Nephron (organoid): Measurements from ENCODE around the gene MCRIP1.

Source experiments
- H3K27ac Mint-ChIP-seq, 3 experiments: 2 replicates each; pipeline ENCODE4 v1.8.0; 2020; ENCODE audit warnings: mixed read lengths in 3 of 3, mild to moderate bottlenecking in 2 of 3, moderate library complexity in 1 of 3
- H3K27me3 Mint-ChIP-seq: 2 replicates; pipeline ENCODE4 v1.8.0; 2021; ENCODE audit warnings: low read depth, mild to moderate bottlenecking, moderate library complexity, mixed read lengths
- H3K36me3 Mint-ChIP-seq: 2 replicates; pipeline ENCODE4 v1.8.0; 2020; ENCODE audit warnings: low read depth, mixed read lengths
- H3K4me1 Mint-ChIP-seq: 2 replicates; pipeline ENCODE4 v1.8.0; 2020; ENCODE audit warnings: mixed read lengths
- H3K4me3 Mint-ChIP-seq, 3 experiments: 2 replicates each; pipeline ENCODE4 v1.8.0; 2020; ENCODE audit warnings: mild to moderate bottlenecking in 3 of 3, mixed read lengths in 3 of 3, moderate library complexity in 2 of 3
- H3K9me3 Mint-ChIP-seq: 2 replicates; pipeline ENCODE4 v1.8.0; 2020; ENCODE audit warnings: mixed read lengths
- TF ChIP-seq, protein P1 (sequence below), 3 experiments: fragments of 200-600 bp; sonication (generic); IDR thresholded peaks; one replicate each; pipeline ENCODE4 v1.5.0; 2021; ENCODE audit warnings: antibody characterized with exemption in 3 of 3; ENCODE audit not compliant: unreplicated experiment in 3 of 3

MCRIP1 gene

DNA sequence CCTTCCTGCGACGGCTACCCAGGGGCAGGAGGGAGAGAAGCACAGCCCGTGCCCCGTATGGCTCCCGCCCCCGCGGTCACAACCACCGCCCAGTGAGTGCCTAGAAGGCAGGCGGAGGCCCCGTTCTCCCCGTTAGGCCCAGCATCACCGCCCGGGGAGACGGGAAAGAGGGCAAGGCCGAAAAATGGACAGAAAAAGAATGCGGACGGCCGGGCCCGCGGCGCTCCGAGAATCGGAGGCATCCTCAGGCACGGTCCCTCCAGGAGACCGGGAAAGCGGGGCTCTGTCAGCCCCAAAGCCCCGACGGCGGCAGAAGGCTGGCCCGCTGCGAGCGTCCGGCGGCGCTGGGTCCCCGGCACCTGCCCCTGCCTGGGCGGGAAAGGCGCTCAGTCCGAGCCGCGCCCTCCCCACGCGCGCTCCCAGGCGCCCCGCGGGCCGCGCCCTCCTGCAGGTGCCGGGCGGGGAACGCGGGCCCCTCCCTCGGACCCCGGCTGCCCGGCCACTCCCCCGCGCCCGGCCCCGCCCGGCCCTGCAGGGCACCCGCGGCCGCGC is 407 bp downstream of the MCRIP1 start:
- no peaks in the 10 kb centered on the region for H3K27me3 Mint-ChIP-seq
- H3K4me3 Mint-ChIP-seq: peak overlapping the region; percentile 88 to 92 (median 90)
- TF ChIP-seq, protein P1, sequence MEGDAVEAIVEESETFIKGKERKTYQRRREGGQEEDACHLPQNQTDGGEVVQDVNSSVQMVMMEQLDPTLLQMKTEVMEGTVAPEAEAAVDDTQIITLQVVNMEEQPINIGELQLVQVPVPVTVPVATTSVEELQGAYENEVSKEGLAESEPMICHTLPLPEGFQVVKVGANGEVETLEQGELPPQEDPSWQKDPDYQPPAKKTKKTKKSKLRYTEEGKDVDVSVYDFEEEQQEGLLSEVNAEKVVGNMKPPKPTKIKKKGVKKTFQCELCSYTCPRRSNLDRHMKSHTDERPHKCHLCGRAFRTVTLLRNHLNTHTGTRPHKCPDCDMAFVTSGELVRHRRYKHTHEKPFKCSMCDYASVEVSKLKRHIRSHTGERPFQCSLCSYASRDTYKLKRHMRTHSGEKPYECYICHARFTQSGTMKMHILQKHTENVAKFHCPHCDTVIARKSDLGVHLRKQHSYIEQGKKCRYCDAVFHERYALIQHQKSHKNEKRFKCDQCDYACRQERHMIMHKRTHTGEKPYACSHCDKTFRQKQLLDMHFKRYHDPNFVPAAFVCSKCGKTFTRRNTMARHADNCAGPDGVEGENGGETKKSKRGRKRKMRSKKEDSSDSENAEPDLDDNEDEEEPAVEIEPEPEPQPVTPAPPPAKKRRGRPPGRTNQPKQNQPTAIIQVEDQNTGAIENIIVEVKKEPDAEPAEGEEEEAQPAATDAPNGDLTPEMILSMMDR (IDR thresholded peaks at IDR 0.05; ENCODE audit: unreplicated experiment in 3 of 3): no peak
- H3K4me1 Mint-ChIP-seq: peaks cover 14% of the 10 kb centered on the region
- no peaks in the 10 kb centered on the region for H3K9me3 Mint-ChIP-seq
- no peaks in the 10 kb centered on the region for H3K36me3 Mint-ChIP-seq
- H3K27ac Mint-ChIP-seq: peak overlapping the region; percentile 34 to 91 (median 85)

DNA sequence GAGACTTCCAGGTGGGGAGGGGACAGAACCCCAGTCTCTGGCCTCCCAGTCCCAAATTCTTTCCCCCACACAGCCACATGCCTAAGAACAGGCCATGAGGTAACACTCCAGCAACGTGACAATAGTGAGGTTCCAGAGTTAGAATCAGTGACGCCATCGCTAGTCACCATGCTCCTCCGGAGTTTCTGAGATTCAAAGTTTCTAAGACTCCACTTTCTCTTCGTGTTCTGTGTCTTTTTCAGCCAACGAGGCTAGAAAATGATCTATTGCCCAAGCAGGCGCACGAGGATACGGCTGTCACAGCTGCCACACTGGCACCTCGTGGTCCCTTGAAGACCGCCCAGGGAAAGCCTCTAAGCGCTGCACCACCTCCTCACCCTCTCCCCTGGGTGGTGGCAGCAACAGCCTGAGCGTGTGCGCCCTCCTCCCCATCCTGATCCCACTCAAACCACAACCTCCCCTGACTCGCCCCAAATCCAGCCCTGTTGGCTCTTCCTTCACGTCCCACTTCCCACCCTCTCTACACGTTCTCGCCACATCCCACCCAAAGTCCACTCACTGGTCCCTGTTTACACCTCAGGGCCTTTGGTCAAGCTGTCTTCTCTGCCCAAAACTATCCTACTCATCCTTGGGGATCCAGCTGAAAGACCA is 1.0 kb downstream of the MCRIP1 start:
- Mint-ChIP-seq H3K4me1 (peaks cover 14% of the 10 kb centered on the region), H3K4me3 (peak overlapping the region; percentile 88 to 92 (median 90)), H3K36me3 (no peaks in the 10 kb centered on the region), H3K27me3 (no peaks in the 10 kb centered on the region), H3K9me3 (no peaks in the 10 kb centered on the region), H3K27ac (peak overlapping the region; percentile 34 to 91 (median 85))
- TF ChIP-seq, protein P1 (IDR thresholded peaks at IDR 0.05; ENCODE audit: unreplicated experiment in 3 of 3): no peak

DNA sequence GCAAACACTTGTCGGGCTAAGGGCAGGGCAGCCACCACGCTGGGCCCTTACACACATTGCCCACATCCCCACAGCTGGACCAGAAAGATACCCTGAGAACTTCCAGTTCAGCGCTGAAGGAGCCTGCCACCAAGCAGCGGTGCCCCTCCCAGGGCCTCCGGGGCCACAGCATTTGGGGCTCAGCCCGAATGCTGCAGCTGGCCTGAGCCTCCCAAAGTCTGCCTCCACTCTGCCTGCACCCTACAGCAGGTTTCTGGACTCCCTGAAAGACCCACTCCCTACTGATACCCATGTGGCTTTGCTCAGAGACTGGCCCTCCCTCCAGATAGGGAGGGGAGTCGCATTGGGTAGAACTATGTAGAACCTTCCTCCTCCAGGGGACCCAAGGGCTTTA is 1.5 kb downstream of the MCRIP1 start:
- Mint-ChIP-seq H3K9me3 (no peaks in the 10 kb centered on the region), H3K27me3 (no peaks in the 10 kb centered on the region), H3K4me3 (peak overlapping the region; percentile 88 to 92 (median 90)), H3K4me1 (peaks cover 14% of the 10 kb centered on the region), H3K36me3 (no peaks in the 10 kb centered on the region), H3K27ac (peak overlapping the region in 2 of 3 experiments; percentile 85 to 91)
- TF ChIP-seq, protein P1 (IDR thresholded peaks at IDR 0.05; ENCODE audit: unreplicated experiment in 3 of 3): no peak

DNA sequence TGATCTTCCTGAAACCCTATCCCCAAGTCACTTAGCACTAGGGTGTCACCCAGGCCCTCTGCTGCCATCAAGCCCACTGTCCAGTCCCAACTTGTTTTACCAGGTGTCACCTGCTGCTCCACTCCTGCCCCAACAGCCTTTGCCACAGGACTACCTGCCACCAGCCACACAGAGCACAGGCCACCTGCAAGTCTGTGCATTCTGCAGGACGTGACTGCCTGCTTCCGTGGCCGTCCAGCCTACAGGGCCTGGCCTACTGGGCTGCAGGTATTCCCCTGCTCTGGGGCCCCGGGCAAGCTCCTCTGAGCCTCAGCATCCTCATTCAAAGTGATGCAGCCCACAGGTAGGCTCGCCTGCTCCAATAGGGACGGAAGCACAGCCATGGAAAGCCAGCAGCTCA is 3.2 kb downstream of the MCRIP1 start:
- Mint-ChIP-seq H3K27ac (no peak overlapping the region), H3K4me3 (peak overlapping the region; percentile 66 to 90 (median 75)), H3K4me1 (peaks cover 14% of the 10 kb centered on the region), H3K36me3 (no peaks in the 10 kb centered on the region), H3K27me3 (no peaks in the 10 kb centered on the region), H3K9me3 (no peaks in the 10 kb centered on the region)
- TF ChIP-seq, protein P1 (IDR thresholded peaks at IDR 0.05; ENCODE audit: unreplicated experiment in 3 of 3): no peak

DNA sequence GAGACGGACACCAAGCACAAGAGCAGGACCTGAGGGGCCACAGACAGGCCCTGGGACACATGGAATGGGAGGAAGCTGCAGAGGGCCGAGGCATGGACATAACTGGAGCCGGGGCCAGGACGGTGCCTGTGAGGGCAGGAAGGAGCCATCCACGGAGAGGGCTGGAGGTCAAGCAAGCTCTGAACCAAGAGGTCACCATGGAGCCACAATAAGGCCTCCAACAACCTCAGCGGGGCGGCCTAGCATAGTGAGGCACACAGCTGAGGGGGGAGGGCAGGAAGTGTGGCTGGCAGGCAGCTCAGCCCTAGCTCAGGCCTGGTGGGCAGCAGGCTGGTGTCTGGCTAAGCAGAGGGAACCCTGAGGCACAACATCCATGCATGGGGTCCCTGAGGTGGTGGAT is 4.4 kb downstream of the MCRIP1 start:
- Mint-ChIP-seq H3K4me1 (peaks cover 14% of the 10 kb centered on the region), H3K4me3 (peak overlapping the region; percentile 20 to 68 (median 53)), H3K36me3 (peaks cover 2% of the 10 kb centered on the region), H3K27me3 (no peaks in the 10 kb centered on the region), H3K9me3 (no peaks in the 10 kb centered on the region), H3K27ac (no peak overlapping the region)
- TF ChIP-seq, protein P1 (IDR thresholded peaks at IDR 0.05; ENCODE audit: unreplicated experiment in 3 of 3): no peak
